HEK293T (cell line): Measurements from ENCODE around the gene PTPN4.
"Not testable (repeated sequence)": the region's sequence is repeated elsewhere in the genome, so short reads cannot be mapped to it uniquely, and the experiment has no call there.

Experiments
- CTCF ChIA-PET: fragments of 350-600 bp; formaldehyde crosslinking; extraction: SDS; loops from one replicate; lab custom pipeline; 2021; ENCODE audit warnings: antibody characterized with exemption, inconsistent platforms; lab: Yijun Ruan, JAX
- POLR2A ChIA-PET: fragments of 350-600 bp; formaldehyde crosslinking; extraction: SDS; loops from one replicate; lab custom pipeline; 2020; ENCODE audit warnings: antibody characterized with exemption, inconsistent platforms; lab: Yijun Ruan, JAX
- DNase-seq: peaks from one replicate; pipeline ENCODE4 v3.0.0; 2012; ENCODE audit warnings: mixed read lengths; ENCODE audit errors: extremely low spot score
- ARNT ChIP-seq: fragments of 450-650 bp; IDR thresholded peaks from 2 replicates; pipeline ENCODE4 v1.6.1; 2017; ENCODE audit warnings: mild to moderate bottlenecking
- BHLHE40 ChIP-seq: fragments of 450-650 bp; IDR thresholded peaks from 2 replicates; pipeline ENCODE4 v1.6.1; 2016; ENCODE audit warnings: mild to moderate bottlenecking, moderate library complexity, borderline replicate concordance
- CTBP1 ChIP-seq: fragments of 450-650 bp; IDR thresholded peaks from 2 replicates; pipeline ENCODE4 v1.6.1; 2016; ENCODE audit warnings: borderline replicate concordance
- ELF4 ChIP-seq: fragments of 450-650 bp; IDR thresholded peaks from 2 replicates; pipeline ENCODE4 v1.6.1; 2017; ENCODE audit warnings: antibody characterized with exemption
- FOXA1 ChIP-seq: fragments of 450-650 bp; IDR thresholded peaks from 2 replicates; pipeline ENCODE4 v1.6.1; 2016; ENCODE audit warnings: mild to moderate bottlenecking
- FOXK2 ChIP-seq: fragments of 450-650 bp; IDR thresholded peaks from 2 replicates; pipeline ENCODE4 v1.6.1; 2016; ENCODE audit warnings: mild to moderate bottlenecking
- FOXM1 ChIP-seq: fragments of 450-650 bp; IDR thresholded peaks from 2 replicates; pipeline ENCODE4 v1.6.1; 2017; ENCODE audit warnings: mild to moderate bottlenecking, borderline replicate concordance
- HDGF ChIP-seq: fragments of 450-650 bp; IDR thresholded peaks from 2 replicates; pipeline ENCODE4 v1.6.1; 2017; ENCODE audit warnings: antibody characterized with exemption, borderline replicate concordance
- L3MBTL2 ChIP-seq: fragments of 450-650 bp; conservative IDR thresholded peaks from 2 replicates; pipeline ENCODE4 v1.6.1; 2016; ENCODE audit warnings: mild to moderate bottlenecking
- LEF1 ChIP-seq: fragments of 450-650 bp; IDR thresholded peaks from 2 replicates; pipeline ENCODE4 v1.6.1; 2017; ENCODE audit warnings: mild to moderate bottlenecking, borderline replicate concordance
- NFRKB ChIP-seq: fragments of 450-650 bp; IDR thresholded peaks from 2 replicates; pipeline ENCODE4 v1.6.1; 2016; ENCODE audit warnings: mild to moderate bottlenecking, moderate library complexity
- PKNOX1 ChIP-seq: fragments of 450-650 bp; IDR thresholded peaks from 2 replicates; pipeline ENCODE4 v1.6.1; 2016
- SP1 ChIP-seq: fragments of 450-650 bp; IDR thresholded peaks from 2 replicates; pipeline ENCODE4 v1.6.1; 2017
- SUZ12 ChIP-seq: fragments of 450-650 bp; IDR thresholded peaks from 2 replicates; pipeline ENCODE4 v1.6.1; 2016; ENCODE audit warnings: mild to moderate bottlenecking
- TARDBP ChIP-seq: fragments of 450-650 bp; IDR thresholded peaks from 2 replicates; pipeline ENCODE4 v1.6.1; 2016
- ZNF384 ChIP-seq: fragments of 450-650 bp; IDR thresholded peaks from 2 replicates; pipeline ENCODE4 v1.6.1; 2016

The PTPN4 gene

GRCh38 chr2:120014226-120014980 is 254.7 kb downstream of the PTPN4 start:
- TF ChIP-seq NFRKB (no peak), LEF1 (no peak), SP1 (no peak)
- ChIA-PET CTCF (no interaction called here), POLR2A (interaction anchor here (0.6 to 0.9 kb wide), 3 partner anchors 10 to 255 kb away, joined by 3 read pairs; partner anchors contain the start of gene PTPN4)
- no peak for DNase-seq

GRCh38 chr2:120016800-120017199 is 257.1 kb downstream of the PTPN4 start:
- no peak for TF ChIP-seq FOXA1
- TF ChIP-seq PKNOX1, result no peak
- no peak for TF ChIP-seq SP1
- TF ChIP-seq LEF1, result no peak
- no peak for TF ChIP-seq ELF4
- no peak for TF ChIP-seq FOXK2
- no peak for TF ChIP-seq CTBP1
- no peak for TF ChIP-seq L3MBTL2
- no peak for TF ChIP-seq BHLHE40
- no peak for TF ChIP-seq HDGF
- TF ChIP-seq SUZ12, result no peak
- no peak for TF ChIP-seq ARNT
- no peak for TF ChIP-seq ZNF384
- TF ChIP-seq NFRKB, result no peak
- no peak for TF ChIP-seq TARDBP
- TF ChIP-seq FOXM1, result no peak
- POLR2A ChIA-PET, result no interaction called here
- CTCF ChIA-PET, result interaction anchor here (0.7 to 1.0 kb wide), 2 partner anchors 158 to 214 kb away, joined by 3 read pairs; no protein-coding TSS in a partner anchor
- DNase-seq, result no peak

- ChIA-PET POLR2A (no interaction called here), CTCF (interaction anchor here (0.7 to 1.0 kb wide), 2 partner anchors 158 to 215 kb away, joined by 3 read pairs; no protein-coding TSS in a partner anchor)
- no peak for DNase-seq
- no peak for TF ChIP-seq ZNF384
- TF ChIP-seq ELF4, result no peak
- TF ChIP-seq CTBP1, result no peak
- TF ChIP-seq ARNT, result no peak
- TF ChIP-seq SP1, result no peak
- no peak for TF ChIP-seq HDGF
- TF ChIP-seq FOXM1, result no peak
- TF ChIP-seq TARDBP, result no peak
- TF ChIP-seq L3MBTL2, result no peak
- no peak for TF ChIP-seq FOXK2
These were observed 257.5 kb downstream of the PTPN4 start for GRCh38 chr2:120017201-120017600.

GRCh38 chr2:120018549-120018948 is 258.8 kb downstream of the PTPN4 start:
- CTCF ChIA-PET, result interaction anchor here (0.5 kb wide), 1 partner anchor 27 kb away, joined by 3 read pairs; no protein-coding TSS in a partner anchor
- DNase-seq, result no peak
- no peak for TF ChIP-seq L3MBTL2
- POLR2A ChIA-PET, result no interaction called here

- no peak for TF ChIP-seq PKNOX1
- TF ChIP-seq ZNF384, result no peak
- no peak for TF ChIP-seq HDGF
- no peak for TF ChIP-seq ELF4
- no peak for TF ChIP-seq LEF1
- TF ChIP-seq BHLHE40, result no peak
- no peak for TF ChIP-seq L3MBTL2
- no peak for TF ChIP-seq FOXM1
- no peak for TF ChIP-seq FOXK2
- TF ChIP-seq TARDBP, result no peak
- TF ChIP-seq CTBP1, result no peak
- no peak for TF ChIP-seq NFRKB
- TF ChIP-seq SUZ12, result no peak
- no peak for TF ChIP-seq ARNT
- no peak for TF ChIP-seq FOXA1
- no peak for TF ChIP-seq SP1
- POLR2A ChIA-PET, result no interaction called here
- no peak for DNase-seq
- CTCF ChIA-PET, result no interaction called here
These were observed 260.8 kb downstream of the PTPN4 start for GRCh38 chr2:120020554-120020953.

GRCh38 chr2:120022505-120022904 is 262.8 kb downstream of the PTPN4 start:
- DNase-seq, CTCF ChIA-PET, POLR2A ChIA-PET: not testable (repeated sequence)

GRCh38 chr2:120026890-120027289 is 267.2 kb downstream of the PTPN4 start:
- TF ChIP-seq ELF4 (no peak), NFRKB (no peak), HDGF (no peak), FOXK2 (no peak), PKNOX1 (no peak), TARDBP (no peak), ARNT (no peak), BHLHE40 (no peak), CTBP1 (no peak), SUZ12 (no peak), FOXM1 (no peak), LEF1 (no peak), ZNF384 (no peak)
- no peak for DNase-seq
- POLR2A ChIA-PET, result no interaction called here
- CTCF ChIA-PET, result interaction anchor here (1.0 kb wide), 1 partner anchor 36 kb away, joined by 3 read pairs; no protein-coding TSS in a partner anchor
